ENCODE measurements around the gene CTNNBL1. TPM values are rescaled to one million over a fixed set of nuclear protein-coding genes. Genes with fewer than 3 reads are reported as not detected.

CTNNBL1 gene
- total RNA-seq, 1 donor from 2014 or later: 58.0 TPM

DNA sequence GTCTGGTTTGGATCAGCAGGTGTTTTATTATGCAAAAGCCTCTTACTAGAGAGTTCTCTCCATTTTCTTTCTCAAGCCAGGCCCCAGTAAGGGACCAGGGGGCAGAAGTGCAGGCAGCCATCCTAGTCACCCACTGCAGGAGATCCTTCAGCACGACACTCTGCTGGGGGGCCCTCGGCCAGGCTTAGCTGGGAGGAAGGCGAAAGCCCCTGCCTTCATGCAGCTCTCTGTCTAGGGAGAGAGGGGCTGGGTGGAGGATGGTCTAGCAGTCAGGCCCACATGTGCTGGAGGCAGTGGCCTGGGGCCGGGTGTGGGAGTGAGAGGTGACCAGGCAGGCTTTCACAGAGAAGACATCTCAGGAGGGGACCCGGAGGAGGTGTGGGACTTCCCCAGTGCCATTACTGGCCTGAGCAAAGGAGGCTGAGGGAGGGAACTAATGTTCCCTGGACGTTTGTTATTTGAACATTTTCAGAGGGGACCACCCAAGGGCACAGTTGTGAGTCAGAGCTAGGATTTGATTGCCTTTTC, 175.6 kb downstream of the CTNNBL1 start:
- TF ChIP-seq, protein P1, sequence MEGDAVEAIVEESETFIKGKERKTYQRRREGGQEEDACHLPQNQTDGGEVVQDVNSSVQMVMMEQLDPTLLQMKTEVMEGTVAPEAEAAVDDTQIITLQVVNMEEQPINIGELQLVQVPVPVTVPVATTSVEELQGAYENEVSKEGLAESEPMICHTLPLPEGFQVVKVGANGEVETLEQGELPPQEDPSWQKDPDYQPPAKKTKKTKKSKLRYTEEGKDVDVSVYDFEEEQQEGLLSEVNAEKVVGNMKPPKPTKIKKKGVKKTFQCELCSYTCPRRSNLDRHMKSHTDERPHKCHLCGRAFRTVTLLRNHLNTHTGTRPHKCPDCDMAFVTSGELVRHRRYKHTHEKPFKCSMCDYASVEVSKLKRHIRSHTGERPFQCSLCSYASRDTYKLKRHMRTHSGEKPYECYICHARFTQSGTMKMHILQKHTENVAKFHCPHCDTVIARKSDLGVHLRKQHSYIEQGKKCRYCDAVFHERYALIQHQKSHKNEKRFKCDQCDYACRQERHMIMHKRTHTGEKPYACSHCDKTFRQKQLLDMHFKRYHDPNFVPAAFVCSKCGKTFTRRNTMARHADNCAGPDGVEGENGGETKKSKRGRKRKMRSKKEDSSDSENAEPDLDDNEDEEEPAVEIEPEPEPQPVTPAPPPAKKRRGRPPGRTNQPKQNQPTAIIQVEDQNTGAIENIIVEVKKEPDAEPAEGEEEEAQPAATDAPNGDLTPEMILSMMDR (IDR thresholded peaks at IDR 0.05; ENCODE audit: partially characterized antibody, unreplicated experiment): no peak
- Mint-ChIP-seq H3K4me1 (ENCODE audit: low read depth, unreplicated experiment) (peaks cover 55% of the 10 kb centered on the region), H3K9me3 (ENCODE audit: unreplicated experiment) (peaks cover 6% of the 10 kb centered on the region), H3K27ac (ENCODE audit: unreplicated experiment) (peak overlapping the region; percentile 94), H3K36me3 (ENCODE audit: unreplicated experiment) (no peaks in the 10 kb centered on the region), H3K4me3 (ENCODE audit: unreplicated experiment) (peak overlapping the region; percentile 12), H3K27me3 (ENCODE audit: unreplicated experiment) (peaks cover 2% of the 10 kb centered on the region)
- no peak for DNase-seq

DNA sequence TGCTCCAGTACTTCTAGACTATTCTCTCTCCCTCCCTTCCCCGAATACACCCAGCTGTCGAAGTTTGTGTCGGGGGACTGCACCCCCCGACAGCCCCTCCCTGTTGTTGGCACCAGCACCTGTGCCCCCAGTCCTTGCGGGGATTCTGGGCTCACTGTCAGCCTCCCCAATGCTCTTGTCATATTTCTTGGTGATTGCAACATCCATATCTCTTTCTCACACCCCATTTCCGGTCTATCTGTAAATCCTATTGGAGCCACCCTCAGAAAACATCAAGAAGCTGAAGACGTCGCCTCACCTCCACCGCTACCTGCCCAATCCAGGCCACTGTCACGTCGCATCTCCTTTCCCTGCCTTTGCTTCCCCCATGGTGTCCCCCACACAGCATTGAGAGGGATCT, 176.5 kb downstream of the CTNNBL1 start:
- TF ChIP-seq, protein P1 (IDR thresholded peaks at IDR 0.05; ENCODE audit: partially characterized antibody, unreplicated experiment): no peak
- Mint-ChIP-seq H3K27me3 (ENCODE audit: unreplicated experiment) (peaks cover 3% of the 10 kb centered on the region), H3K36me3 (ENCODE audit: unreplicated experiment) (no peaks in the 10 kb centered on the region), H3K4me3 (ENCODE audit: unreplicated experiment) (peak overlapping the region; percentile 13), H3K4me1 (ENCODE audit: low read depth, unreplicated experiment) (peaks cover 50% of the 10 kb centered on the region), H3K9me3 (ENCODE audit: unreplicated experiment) (peaks cover 6% of the 10 kb centered on the region), H3K27ac (ENCODE audit: unreplicated experiment) (peak overlapping the region; percentile 83)
- DNase-seq: no peak

DNA sequence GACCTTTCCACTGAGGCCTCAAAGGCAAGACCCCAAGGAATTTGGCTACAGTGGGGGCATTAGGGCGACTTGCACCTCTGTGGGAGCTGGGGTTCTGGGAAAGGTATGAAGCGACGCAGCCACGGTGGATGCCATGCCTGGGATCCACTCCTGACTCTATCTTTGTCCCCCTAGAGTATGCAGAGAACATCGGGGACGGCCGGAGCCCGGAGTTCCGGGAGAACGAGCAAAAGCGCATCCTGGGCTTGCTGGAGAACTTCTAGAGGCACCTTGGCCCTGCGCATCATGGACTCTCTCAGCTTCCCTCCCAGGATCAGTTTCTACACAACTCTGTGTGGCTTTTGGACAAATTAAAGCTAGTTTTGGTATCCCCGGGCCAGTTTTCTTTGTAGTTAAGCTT, 177.9 kb downstream of the CTNNBL1 start:
- DNase-seq: no peak
- TF ChIP-seq, protein P1 (IDR thresholded peaks at IDR 0.05; ENCODE audit: partially characterized antibody, unreplicated experiment): no peak
- Mint-ChIP-seq H3K27me3 (ENCODE audit: unreplicated experiment) (peaks cover 7% of the 10 kb centered on the region), H3K9me3 (ENCODE audit: unreplicated experiment) (peaks cover 10% of the 10 kb centered on the region), H3K4me1 (ENCODE audit: low read depth, unreplicated experiment) (peaks cover 56% of the 10 kb centered on the region), H3K36me3 (ENCODE audit: unreplicated experiment) (peaks cover 4% of the 10 kb centered on the region), H3K27ac (ENCODE audit: unreplicated experiment) (no peak overlapping the region), H3K4me3 (ENCODE audit: unreplicated experiment) (no peak overlapping the region)

DNA sequence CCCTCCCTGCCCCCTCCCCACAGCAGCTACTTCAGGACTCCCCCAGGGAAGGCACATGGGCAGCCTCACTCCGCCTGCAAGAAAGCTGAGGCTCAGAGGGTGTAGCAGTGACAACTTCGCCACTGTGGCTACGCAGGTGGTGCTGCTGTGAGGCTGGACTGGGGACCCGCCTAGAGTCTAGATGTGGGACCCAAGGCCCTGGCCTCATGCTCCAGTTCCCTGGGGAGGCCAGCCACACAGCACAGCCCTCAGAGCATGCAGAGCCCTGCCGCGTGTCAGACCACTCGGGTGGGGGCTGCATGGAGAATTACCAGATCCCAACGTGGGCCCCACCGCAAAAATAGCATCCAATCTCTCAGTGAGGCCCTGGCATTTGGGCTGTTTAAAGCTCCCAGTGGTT, 178.3 kb downstream of the CTNNBL1 start:
- H3K4me1 Mint-ChIP-seq (ENCODE audit: low read depth, unreplicated experiment): peaks cover 54% of the 10 kb centered on the region
- peaks cover 4% of the 10 kb centered on the region for H3K36me3 Mint-ChIP-seq (ENCODE audit: unreplicated experiment)
- no peak overlapping the region for H3K4me3 Mint-ChIP-seq (ENCODE audit: unreplicated experiment)
- H3K9me3 Mint-ChIP-seq (ENCODE audit: unreplicated experiment): peaks cover 10% of the 10 kb centered on the region
- no peak overlapping the region for H3K27ac Mint-ChIP-seq (ENCODE audit: unreplicated experiment)
- TF ChIP-seq, protein P1 (IDR thresholded peaks at IDR 0.05; ENCODE audit: partially characterized antibody, unreplicated experiment): no peak
- no peak for DNase-seq
- H3K27me3 Mint-ChIP-seq (ENCODE audit: unreplicated experiment): peaks cover 6% of the 10 kb centered on the region

DNA sequence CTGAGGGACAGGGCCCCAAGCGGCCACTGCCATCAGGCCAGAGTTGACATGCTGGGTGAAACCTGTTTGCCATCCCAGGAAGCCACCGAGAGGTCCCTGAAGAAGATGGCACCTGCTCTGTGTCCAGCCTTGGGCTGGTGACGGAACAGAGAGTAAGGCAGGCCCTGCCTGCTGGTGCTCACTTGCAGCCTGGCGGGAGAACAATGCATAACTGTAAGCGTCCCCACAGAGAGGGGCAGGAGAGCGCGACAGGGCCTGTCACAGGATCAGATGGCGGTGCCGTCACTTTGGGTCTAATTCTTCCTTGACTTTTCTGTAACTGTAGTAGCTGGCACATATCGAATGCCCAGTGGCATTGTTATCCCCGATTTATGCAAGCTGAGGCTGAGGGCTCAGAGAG, 180.1 kb downstream of the CTNNBL1 start:
- peaks cover 12% of the 10 kb centered on the region for H3K9me3 Mint-ChIP-seq (ENCODE audit: unreplicated experiment)
- no peak overlapping the region for H3K4me3 Mint-ChIP-seq (ENCODE audit: unreplicated experiment)
- DNase-seq: no peak
- peaks cover 5% of the 10 kb centered on the region for H3K27me3 Mint-ChIP-seq (ENCODE audit: unreplicated experiment)
- TF ChIP-seq, protein P1 (IDR thresholded peaks at IDR 0.05; ENCODE audit: partially characterized antibody, unreplicated experiment): no peak
- H3K4me1 Mint-ChIP-seq (ENCODE audit: low read depth, unreplicated experiment): peaks cover 47% of the 10 kb centered on the region
- peaks cover 4% of the 10 kb centered on the region for H3K36me3 Mint-ChIP-seq (ENCODE audit: unreplicated experiment)
- H3K27ac Mint-ChIP-seq (ENCODE audit: unreplicated experiment): no peak overlapping the region

Data from glutamatergic neuron (in vitro differentiated cells).